Measurements from ENCODE around the gene CST4. TPM values are rescaled to one million over a fixed set of nuclear protein-coding genes. Genes with fewer than 3 reads are reported as not detected.

Gene CST4
- total RNA-seq, 4 donors from 2014 or later: not detected

GRCh38 chr20:23651117-23651516, 37.7 kb downstream of the CST4 start:
- H3K9me3 ChIP-seq: no peaks in the 10 kb centered on the region
- TF ChIP-seq POLR2A (IDR thresholded peaks at IDR 0.05) (no peak), CTCF (IDR thresholded peaks at IDR 0.05) (no peak)
- H3K4me1 ChIP-seq: peaks cover 25 to 48% (median 26%) of the 10 kb centered on the region in 3 donors
- DNase-seq: no peak
- 90 to 94% methylated on average over 2 of the region's 2 CpGs for WGBS, 2 donors
- H3K36me3 ChIP-seq: no peaks in the 10 kb centered on the region
- no peaks in the 10 kb centered on the region for H3K27me3 ChIP-seq
- no peak overlapping the region for H3K27ac ChIP-seq
- intact Hi-C loops (cut with DNase I): no loop called here
- H3K4me3 ChIP-seq: no peak overlapping the region

GRCh38 chr20:23649830-23650417, 38.9 kb downstream of the CST4 start:
- Histone ChIP-seq H3K4me1 (peaks cover 17 to 39% (median 20%) of the 10 kb centered on the region in 3 donors), H3K9me3 (no peaks in the 10 kb centered on the region), H3K36me3 (no peaks in the 10 kb centered on the region), H3K4me3 (no peak overlapping the region), H3K27me3 (no peaks in the 10 kb centered on the region), H3K27ac (no peak overlapping the region)
- 79 to 86% methylated on average over 1 of the region's 1 CpG for WGBS, 2 donors
- no peak for DNase-seq
- intact Hi-C loops (cut with DNase I): no loop called here
- TF ChIP-seq CTCF (IDR thresholded peaks at IDR 0.05): no peak

GRCh38 chr20:23649242-23649641, 39.6 kb downstream of the CST4 start:
- intact Hi-C loops (cut with DNase I): no loop called here
- TF ChIP-seq POLR2A (IDR thresholded peaks at IDR 0.05) (no peak), CTCF (IDR thresholded peaks at IDR 0.05) (no peak)
- 83 to 97% methylated on average over 2 of the region's 2 CpGs for WGBS, 2 donors
- Histone ChIP-seq H3K9me3 (no peaks in the 10 kb centered on the region), H3K36me3 (no peaks in the 10 kb centered on the region), H3K27ac (no peak overlapping the region), H3K4me3 (no peak overlapping the region), H3K27me3 (no peaks in the 10 kb centered on the region), H3K4me1 (peaks cover 14 to 32% (median 17%) of the 10 kb centered on the region in 3 donors)
- no peak for DNase-seq

- H3K36me3 ChIP-seq: no peaks in the 10 kb centered on the region
- H3K9me3 ChIP-seq: no peaks in the 10 kb centered on the region
- intact Hi-C loops (cut with DNase I): no loop called here
- no peaks in the 10 kb centered on the region for H3K27me3 ChIP-seq
- H3K4me3 ChIP-seq: no peak overlapping the region
- peaks cover 4 to 24% (median 5%) of the 10 kb centered on the region in 3 donors for H3K4me1 ChIP-seq
- whole genome bisulfite sequencing, 2 donors: 85 to 88% methylated on average over 2 of the region's 2 CpGs
- no peak overlapping the region for H3K27ac ChIP-seq
- no peak for DNase-seq
- TF ChIP-seq POLR2A (IDR thresholded peaks at IDR 0.05) (no peak), CTCF (IDR thresholded peaks at IDR 0.05) (no peak)
These were observed 41.5 kb downstream of the CST4 start for GRCh38 chr20:23647346-23647745.

GRCh38 chr20:23646106-23646873, 42.5 kb downstream of the CST4 start:
- no peak for DNase-seq
- intact Hi-C loops (cut with DNase I): no loop called here

More at GRCh38 chr20:23646106-23646873, 42.5 kb downstream of the CST4 start:
- Histone ChIP-seq H3K36me3 (no peaks in the 10 kb centered on the region), H3K27me3 (no peaks in the 10 kb centered on the region), H3K4me3 (no peak overlapping the region), H3K9me3 (no peaks in the 10 kb centered on the region), H3K4me1 (peaks cover 9 to 32% (median 12%) of the 10 kb centered on the region in 3 donors), H3K27ac (no peak overlapping the region)
- WGBS, 2 donors: 43 to 49% methylated on average over 4 of the region's 4 CpGs
- TF ChIP-seq CTCF (IDR thresholded peaks at IDR 0.05) (no peak), POLR2A (IDR thresholded peaks at IDR 0.05) (no peak)

Data from esophagus squamous epithelium (tissue), 5 donors.